ENCODE results near the gene NFIC. TPM values are rescaled to one million over a fixed set of nuclear protein-coding genes. Genes with fewer than 3 reads are reported as not detected.

The NFIC gene
- total RNA-seq, 1 donor from 2014 or later: 194 TPM

DNA sequence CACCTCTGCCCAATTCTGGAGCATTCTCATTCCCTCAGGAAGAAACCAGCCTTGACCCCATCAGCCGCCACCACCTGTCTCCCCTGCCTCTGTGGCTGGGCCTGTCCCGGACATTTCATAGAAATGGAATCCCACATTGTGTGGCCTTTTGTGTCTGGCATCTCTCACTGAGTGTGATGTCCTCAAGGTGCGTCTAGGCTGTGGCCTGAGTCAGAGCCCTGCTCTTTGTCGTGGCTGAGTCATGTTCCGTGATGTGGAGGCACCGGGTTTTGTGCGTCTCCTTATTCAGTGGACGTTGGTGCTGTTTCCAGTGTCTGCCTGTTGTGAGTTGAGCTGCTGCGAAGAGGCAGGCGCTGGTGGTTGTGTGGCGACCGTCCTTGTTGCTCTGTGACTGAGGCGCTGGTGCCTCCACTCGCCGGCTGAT lies 143.2 kb downstream of the NFIC start:
- no peak for DNase-seq (ENCODE audit: low spot score in 2 of 2)
- TF ChIP-seq, protein P1, sequence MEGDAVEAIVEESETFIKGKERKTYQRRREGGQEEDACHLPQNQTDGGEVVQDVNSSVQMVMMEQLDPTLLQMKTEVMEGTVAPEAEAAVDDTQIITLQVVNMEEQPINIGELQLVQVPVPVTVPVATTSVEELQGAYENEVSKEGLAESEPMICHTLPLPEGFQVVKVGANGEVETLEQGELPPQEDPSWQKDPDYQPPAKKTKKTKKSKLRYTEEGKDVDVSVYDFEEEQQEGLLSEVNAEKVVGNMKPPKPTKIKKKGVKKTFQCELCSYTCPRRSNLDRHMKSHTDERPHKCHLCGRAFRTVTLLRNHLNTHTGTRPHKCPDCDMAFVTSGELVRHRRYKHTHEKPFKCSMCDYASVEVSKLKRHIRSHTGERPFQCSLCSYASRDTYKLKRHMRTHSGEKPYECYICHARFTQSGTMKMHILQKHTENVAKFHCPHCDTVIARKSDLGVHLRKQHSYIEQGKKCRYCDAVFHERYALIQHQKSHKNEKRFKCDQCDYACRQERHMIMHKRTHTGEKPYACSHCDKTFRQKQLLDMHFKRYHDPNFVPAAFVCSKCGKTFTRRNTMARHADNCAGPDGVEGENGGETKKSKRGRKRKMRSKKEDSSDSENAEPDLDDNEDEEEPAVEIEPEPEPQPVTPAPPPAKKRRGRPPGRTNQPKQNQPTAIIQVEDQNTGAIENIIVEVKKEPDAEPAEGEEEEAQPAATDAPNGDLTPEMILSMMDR (IDR thresholded peaks at IDR 0.05): no peak
- no peak overlapping the region for H3K4me3 ChIP-seq
- no peaks in the 10 kb centered on the region for H3K9me3 ChIP-seq
- intact Hi-C loops (cut with DNase I): loop anchor here (5.0 to 10.0 kb wide), 4 partner anchors 48 to 735 kb away; partner anchors contain the start of genes HMG20B, MFSD12, TBXA2R and YJU2
- H3K27me3 ChIP-seq: no peaks in the 10 kb centered on the region
- H3K4me1 ChIP-seq: peaks cover 5 to 10% of the 10 kb centered on the region in 2 donors
- no peak overlapping the region for H3K27ac ChIP-seq
- H3K36me3 ChIP-seq: peaks cover 0 to 12% of the 10 kb centered on the region in 2 donors

DNA sequence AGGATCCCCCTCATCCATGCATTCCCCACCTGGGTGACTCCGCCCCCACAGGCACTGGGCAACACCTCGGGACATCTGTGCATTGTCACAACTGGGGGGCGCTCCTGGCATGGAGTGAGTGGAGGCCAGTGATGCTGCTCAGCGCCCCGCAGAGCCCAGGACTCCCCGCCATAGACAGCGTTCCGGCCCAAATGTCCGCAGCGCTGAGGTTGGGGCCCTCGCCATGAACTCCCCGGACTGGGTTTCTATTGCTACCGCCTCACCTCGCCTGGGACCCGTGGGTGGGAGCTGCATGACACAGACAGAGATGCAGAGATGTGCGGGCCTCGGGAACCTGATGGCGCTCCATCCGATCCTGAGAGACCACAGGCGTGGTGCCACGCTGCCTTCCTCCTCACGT lies 144.3 kb downstream of the NFIC start:
- H3K36me3 ChIP-seq: peaks cover 0 to 12% of the 10 kb centered on the region in 2 donors
- H3K4me3 ChIP-seq: no peak overlapping the region
- H3K27me3 ChIP-seq: no peaks in the 10 kb centered on the region
- TF ChIP-seq, protein P1 (IDR thresholded peaks at IDR 0.05): no peak
- H3K9me3 ChIP-seq: no peaks in the 10 kb centered on the region
- DNase-seq (ENCODE audit: low spot score in 2 of 2): no peak
- H3K27ac ChIP-seq: no peak overlapping the region
- H3K4me1 ChIP-seq: peaks cover 5% of the 10 kb centered on the region in 2 donors
- intact Hi-C loops (cut with DNase I): no loop called here

GRCh38 chr19:3511506-3512251 lies 145.3 kb downstream of the NFIC start:
- intact Hi-C loops (cut with DNase I): no loop called here
- H3K36me3 ChIP-seq: peaks cover 0 to 12% of the 10 kb centered on the region in 2 donors
- no peak overlapping the region for H3K27ac ChIP-seq
- H3K4me3 ChIP-seq: no peak overlapping the region
- no peak for DNase-seq (ENCODE audit: low spot score in 2 of 2)
- peaks cover 5% of the 10 kb centered on the region in 2 donors for H3K4me1 ChIP-seq
- TF ChIP-seq, protein P1 (IDR thresholded peaks at IDR 0.05): no peak
- H3K9me3 ChIP-seq: no peaks in the 10 kb centered on the region
- no peaks in the 10 kb centered on the region for H3K27me3 ChIP-seq

DNA sequence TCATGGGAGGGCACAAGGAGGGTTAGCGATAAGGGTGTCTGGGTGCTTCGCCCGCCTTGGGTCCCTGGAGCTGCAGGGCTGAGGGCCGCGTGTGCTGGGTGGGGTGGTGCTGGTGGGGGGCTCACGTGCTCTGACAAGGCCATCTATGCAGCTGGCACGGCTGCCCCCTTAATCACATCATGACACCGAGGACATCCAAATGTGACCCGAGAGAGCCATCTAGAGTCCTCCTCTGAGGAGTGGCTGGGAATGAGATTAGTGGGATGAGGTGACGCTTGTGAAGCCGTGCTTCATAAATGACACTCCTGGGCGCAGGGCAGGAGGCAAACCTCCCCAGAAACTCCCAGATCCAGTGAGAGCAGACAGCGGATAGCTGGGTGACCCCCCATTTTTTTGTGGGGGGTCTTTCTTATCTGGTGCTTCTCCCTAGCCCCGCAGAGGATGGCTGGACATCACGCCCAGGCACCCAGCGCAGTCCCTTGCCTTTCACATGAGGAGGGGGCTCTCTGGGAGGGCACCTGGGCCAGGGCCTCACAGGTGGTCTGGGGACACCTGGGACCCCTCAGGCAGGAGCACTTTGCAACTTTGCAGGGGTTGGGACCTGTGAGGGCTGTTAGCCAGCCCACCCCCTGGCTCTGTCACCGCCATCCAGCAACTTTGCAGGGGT lies 146.3 kb downstream of the NFIC start:
- Histone ChIP-seq H3K4me1 (peaks cover 2 to 3% of the 10 kb centered on the region in 2 donors), H3K9me3 (no peaks in the 10 kb centered on the region), H3K27me3 (no peaks in the 10 kb centered on the region), H3K36me3 (peaks cover 0 to 12% of the 10 kb centered on the region in 2 donors), H3K27ac (no peak overlapping the region), H3K4me3 (no peak overlapping the region)
- intact Hi-C loops (cut with DNase I): no loop called here
- no peak for DNase-seq (ENCODE audit: low spot score in 2 of 2)
- TF ChIP-seq, protein P1 (IDR thresholded peaks at IDR 0.05): no peak

GRCh38 chr19:3513229-3514140 lies 147.1 kb downstream of the NFIC start:
- Histone ChIP-seq H3K36me3 (peaks cover 0 to 12% of the 10 kb centered on the region in 2 donors), H3K9me3 (no peaks in the 10 kb centered on the region), H3K4me1 (no peaks in the 10 kb centered on the region), H3K27me3 (no peaks in the 10 kb centered on the region), H3K4me3 (no peak overlapping the region), H3K27ac (no peak overlapping the region)
- TF ChIP-seq, protein P1 (IDR thresholded peaks at IDR 0.05): no peak
- DNase-seq (ENCODE audit: low spot score in 2 of 2): no peak
- intact Hi-C loops (cut with DNase I): no loop called here

Data from ascending aorta (tissue), 2 donors.